Measurements from ENCODE around the gene GPR135.

DNA sequence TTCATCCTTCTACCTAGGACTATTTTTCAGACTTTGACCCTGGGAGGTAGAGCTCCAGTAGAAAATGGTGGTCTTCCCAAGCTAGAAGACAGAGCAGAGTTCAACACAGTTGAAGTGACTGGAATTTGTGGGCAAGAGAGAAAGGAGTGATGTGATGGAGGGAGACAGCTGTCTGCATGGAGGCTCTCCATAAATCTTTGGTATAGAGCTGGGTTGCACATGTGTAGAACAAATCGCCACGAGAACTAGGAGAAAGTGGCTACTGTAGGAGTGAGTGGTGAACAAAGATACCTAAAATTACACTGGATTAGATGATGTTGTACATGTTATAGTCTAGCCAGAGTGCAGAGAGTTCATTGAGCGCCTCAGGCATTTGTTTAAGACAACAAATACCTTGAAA is 14.5 kb downstream of the GPR135 start:
- TF ChIP-seq, protein P1, sequence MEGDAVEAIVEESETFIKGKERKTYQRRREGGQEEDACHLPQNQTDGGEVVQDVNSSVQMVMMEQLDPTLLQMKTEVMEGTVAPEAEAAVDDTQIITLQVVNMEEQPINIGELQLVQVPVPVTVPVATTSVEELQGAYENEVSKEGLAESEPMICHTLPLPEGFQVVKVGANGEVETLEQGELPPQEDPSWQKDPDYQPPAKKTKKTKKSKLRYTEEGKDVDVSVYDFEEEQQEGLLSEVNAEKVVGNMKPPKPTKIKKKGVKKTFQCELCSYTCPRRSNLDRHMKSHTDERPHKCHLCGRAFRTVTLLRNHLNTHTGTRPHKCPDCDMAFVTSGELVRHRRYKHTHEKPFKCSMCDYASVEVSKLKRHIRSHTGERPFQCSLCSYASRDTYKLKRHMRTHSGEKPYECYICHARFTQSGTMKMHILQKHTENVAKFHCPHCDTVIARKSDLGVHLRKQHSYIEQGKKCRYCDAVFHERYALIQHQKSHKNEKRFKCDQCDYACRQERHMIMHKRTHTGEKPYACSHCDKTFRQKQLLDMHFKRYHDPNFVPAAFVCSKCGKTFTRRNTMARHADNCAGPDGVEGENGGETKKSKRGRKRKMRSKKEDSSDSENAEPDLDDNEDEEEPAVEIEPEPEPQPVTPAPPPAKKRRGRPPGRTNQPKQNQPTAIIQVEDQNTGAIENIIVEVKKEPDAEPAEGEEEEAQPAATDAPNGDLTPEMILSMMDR (conservative IDR thresholded peaks at IDR 0.05; ENCODE audit: low read depth, low read length), result no peak
- no peak for TF ChIP-seq EZH2 (IDR thresholded peaks at IDR 0.05; ENCODE audit: borderline replicate concordance, low read depth, low read length, poor library complexity, severe bottlenecking)

Measured in A673 (cell line).